ENCODE results near the gene ZNF431.
"Not testable (repeated sequence)": the region's sequence is repeated elsewhere in the genome, so short reads cannot be mapped to it uniquely, and the experiment has no call there.

ZNF431 gene

GRCh38 chr19:21233691-21234090 lies 91.9 kb downstream of the ZNF431 start:
- DNase-seq (ENCODE audit: low read depth): no peak
- Histone ChIP-seq H3K4me1 (ENCODE audit: control insufficient read depth, insufficient read depth, low read length) (no peaks in the 10 kb centered on the region), H3K36me3 (ENCODE audit: control insufficient read depth, insufficient read depth, low read length, severe bottlenecking) (no peaks in the 10 kb centered on the region), H3K9me3 (ENCODE audit: control insufficient read depth, low read length) (peaks cover 34% of the 10 kb centered on the region), H3K9ac (ENCODE audit: low read length) (no peak overlapping the region), H3K27me3 (replicated peaks; ENCODE audit: control insufficient read depth, insufficient read depth, low read length) (no peaks in the 10 kb centered on the region), H3K4me3 (ENCODE audit: low read length) (no peak overlapping the region)

GRCh38 chr19:21236751-21237150 lies 94.9 kb downstream of the ZNF431 start:
- DNase-seq (ENCODE audit: low read depth); H3K4me3 ChIP-seq (ENCODE audit: low read length); H3K27me3 ChIP-seq (replicated peaks; ENCODE audit: control insufficient read depth, insufficient read depth, low read length); H3K4me1 ChIP-seq (ENCODE audit: control insufficient read depth, insufficient read depth, low read length); H3K36me3 ChIP-seq (ENCODE audit: control insufficient read depth, insufficient read depth, low read length, severe bottlenecking); H3K9ac ChIP-seq (ENCODE audit: low read length): not testable (repeated sequence)
- peaks cover 15% of the 10 kb centered on the region for H3K9me3 ChIP-seq (ENCODE audit: control insufficient read depth, low read length)

GRCh38 chr19:21238670-21239069 lies 96.8 kb downstream of the ZNF431 start:
- Histone ChIP-seq H3K27me3 (replicated peaks; ENCODE audit: control insufficient read depth, insufficient read depth, low read length) (no peaks in the 10 kb centered on the region), H3K4me3 (ENCODE audit: low read length) (no peak overlapping the region), H3K9ac (ENCODE audit: low read length) (no peak overlapping the region), H3K36me3 (ENCODE audit: control insufficient read depth, insufficient read depth, low read length, severe bottlenecking) (no peaks in the 10 kb centered on the region), H3K9me3 (ENCODE audit: control insufficient read depth, low read length) (peaks cover 14% of the 10 kb centered on the region), H3K4me1 (ENCODE audit: control insufficient read depth, insufficient read depth, low read length) (no peaks in the 10 kb centered on the region)
- DNase-seq (ENCODE audit: low read depth): no peak
